ENCODE results near the gene NANOS1.
"Not testable (repeated sequence)": the region's sequence is repeated elsewhere in the genome, so short reads cannot be mapped to it uniquely, and the experiment has no call there.

The NANOS1 gene

DNA sequence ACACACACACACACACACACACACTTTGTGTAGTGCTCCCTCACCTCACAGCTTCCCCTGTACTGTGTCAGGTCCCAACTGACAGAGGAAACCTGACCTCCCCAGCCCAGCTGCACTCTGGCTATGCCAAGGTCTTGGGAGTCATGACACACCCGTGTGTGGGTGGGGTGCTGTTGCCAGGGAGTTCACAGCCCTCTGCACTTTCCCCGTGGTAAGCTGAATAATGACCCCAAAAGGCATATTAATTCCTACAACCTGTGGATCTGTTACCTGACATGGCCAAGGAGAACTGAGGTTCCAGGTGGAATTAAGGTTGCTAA is 8.9 kb upstream of the NANOS1 start:
- peak in 1 of 2 experiments; percentile 49 for DNase-seq

DNA sequence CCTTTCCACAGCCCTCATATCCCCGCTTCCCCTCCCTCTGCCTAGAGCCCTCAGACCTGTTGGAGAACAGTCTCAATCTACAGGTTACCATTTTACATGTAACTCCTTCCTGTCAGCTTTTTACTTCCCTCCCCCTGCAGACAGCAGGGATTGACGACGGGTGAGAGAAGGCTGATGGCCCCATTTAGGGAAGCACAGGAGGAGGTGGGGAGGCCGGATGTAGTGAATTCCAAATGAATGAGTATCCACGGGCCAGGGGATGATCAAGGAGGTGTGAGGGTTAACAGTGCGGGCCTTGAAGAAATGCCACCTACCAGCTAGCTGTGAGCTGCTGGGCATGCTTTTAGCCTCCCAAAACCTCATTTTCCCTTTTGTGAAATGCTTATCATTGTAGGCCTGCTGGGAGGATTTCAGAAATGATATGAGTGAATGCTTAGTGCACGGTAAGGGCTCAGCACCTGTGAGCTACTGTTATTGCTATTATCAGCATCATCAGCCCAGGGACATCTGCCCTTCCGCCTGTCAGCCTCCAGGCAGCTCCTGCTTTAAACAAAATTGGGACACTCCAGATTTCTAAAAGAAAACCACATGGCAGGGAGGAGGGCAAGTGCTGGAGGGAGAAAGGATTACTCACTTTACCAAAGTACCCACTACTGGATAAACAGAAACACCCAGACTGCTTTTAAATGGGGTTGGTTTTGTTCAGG is 6.5 kb upstream of the NANOS1 start:
- DNase-seq = no peak

DNA sequence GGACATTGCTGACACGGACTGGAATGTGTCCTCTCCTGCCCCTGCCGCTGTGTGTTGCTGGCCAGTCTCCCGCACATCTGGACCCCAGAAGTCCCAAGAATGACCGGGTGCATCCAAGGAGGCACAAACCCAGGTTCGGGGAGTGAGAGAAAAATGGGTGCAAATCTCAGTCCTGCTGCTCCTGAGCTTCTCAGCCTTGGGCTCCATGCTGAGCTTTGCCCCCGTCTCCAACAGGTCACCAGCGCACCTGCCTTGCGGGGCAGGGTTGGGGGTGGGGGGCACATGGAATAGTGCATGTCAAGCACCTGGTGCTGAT is 6.0 kb upstream of the NANOS1 start:
- DNase-seq = no peak

DNA sequence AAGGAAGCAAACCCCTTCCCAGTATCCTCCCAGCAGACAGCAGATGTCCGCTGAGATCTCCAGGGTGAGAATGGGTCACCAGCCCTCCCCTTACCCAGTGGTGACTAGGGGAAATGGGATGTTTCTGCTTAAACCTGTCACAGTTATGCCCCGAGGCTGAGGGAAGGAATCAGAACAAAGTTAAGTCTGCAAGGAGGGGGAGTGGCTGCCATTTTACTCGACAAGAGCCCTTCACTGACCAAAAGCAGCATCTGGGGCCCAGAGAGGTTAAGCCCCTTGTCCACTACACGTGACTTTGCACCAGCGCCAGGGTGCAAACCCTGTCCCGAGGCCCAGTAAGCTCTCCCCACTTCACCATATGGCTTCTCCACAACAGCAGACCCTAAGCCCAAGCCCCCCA is 4.6 kb upstream of the NANOS1 start:
- no peak for DNase-seq

DNA sequence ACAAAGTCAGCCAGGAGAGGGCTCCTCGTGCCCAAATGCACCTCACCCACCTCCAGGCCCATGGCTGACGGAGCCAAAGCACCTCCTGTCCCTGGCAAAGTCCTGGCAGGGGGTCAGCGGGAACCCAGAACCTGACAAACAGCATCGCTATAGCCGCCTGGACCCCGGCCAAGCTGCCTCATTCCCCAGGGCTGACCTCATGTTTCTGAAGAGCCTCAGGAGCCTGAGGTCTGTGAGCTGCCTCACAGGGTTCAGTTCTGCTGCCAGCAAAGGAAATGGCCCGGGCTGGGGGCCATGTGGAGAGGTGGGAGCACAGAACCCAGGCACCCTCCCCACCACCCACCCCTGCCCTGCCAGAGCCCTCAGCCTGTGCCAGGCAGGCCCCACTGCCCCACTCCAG is 4.2 kb upstream of the NANOS1 start:
- no peak for DNase-seq

DNA sequence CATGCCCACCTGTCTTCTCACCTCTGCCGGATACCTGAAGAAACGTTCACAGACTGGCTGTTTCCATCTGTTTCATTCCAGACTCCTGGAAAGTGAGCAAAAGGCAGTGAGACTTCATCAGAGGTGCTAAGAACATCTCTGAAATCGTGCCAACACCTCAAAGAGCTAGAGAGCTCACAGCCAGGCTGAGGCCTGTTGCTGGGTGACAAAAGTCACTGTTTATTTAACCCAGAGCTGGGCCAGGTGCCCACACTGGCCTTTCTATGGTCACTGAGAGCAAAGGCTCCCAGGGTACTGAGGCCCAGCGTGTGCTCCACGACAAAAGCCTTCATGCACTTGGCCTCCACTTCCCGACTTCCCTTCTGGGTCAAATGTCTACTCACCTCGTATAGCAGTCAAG is 3.7 kb upstream of the NANOS1 start:
- no peak for DNase-seq

DNA sequence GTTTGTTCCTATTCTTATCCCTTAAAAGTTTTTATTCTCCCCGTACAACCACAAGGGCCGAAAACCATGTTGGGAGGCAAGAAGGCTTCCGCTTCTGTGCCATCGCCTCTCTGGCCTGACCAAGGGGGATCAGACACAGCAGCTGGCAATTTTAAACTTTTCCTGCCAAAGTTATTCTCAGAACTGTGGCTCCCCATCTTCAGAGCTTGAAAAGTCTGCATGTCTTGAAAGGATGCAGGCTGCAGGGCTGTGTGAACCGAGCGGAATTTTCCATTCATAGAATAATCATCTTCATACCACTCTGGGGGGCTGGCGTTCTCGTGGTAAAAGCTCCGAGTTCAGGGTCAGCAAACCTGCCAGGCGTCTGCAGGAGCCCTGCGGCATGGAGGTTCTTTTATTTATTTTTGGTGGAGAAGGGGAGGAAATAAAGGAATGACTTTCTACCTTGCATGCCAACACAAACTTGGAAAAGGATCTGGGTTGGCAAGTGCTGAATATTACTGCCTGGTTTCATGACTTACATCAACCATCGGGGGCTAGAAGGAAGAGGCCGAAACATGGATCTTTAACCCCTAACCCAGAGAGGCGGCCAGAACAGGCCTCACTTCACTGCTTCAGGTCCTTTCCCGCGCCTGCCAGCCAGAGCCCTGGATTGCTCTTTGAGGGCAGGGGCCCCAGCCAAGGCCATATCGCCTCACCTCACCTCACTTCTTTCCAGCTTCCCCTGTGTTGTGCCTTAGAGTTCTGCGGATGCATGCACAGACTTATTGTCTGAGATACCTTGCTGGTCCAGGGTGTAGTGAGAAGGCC is 3.0 kb upstream of the NANOS1 start:
- no peak for DNase-seq

DNA sequence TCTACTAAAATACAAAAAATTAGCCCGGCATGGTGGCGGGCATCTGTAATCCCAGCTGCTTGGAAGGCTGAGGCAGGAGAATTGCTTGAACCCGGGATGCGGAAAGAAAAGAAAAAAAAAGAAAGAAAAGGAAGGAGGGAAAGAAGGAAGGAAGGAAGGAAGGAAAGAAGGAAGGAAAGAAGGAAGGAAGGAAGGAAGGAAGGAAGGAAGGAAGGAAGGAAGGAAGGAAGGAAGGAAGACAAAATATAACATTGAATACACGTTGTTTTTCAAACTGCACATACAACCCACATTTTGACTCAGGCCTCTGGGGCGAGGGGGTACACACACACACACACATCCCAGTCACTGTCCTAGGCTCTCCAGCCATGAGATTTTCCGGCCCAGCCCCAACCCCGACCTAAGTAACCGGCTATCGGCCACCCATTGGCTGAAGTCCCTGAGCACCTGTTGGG is 1.0 kb upstream of the NANOS1 start:
- not testable (repeated sequence) for DNase-seq

DNA sequence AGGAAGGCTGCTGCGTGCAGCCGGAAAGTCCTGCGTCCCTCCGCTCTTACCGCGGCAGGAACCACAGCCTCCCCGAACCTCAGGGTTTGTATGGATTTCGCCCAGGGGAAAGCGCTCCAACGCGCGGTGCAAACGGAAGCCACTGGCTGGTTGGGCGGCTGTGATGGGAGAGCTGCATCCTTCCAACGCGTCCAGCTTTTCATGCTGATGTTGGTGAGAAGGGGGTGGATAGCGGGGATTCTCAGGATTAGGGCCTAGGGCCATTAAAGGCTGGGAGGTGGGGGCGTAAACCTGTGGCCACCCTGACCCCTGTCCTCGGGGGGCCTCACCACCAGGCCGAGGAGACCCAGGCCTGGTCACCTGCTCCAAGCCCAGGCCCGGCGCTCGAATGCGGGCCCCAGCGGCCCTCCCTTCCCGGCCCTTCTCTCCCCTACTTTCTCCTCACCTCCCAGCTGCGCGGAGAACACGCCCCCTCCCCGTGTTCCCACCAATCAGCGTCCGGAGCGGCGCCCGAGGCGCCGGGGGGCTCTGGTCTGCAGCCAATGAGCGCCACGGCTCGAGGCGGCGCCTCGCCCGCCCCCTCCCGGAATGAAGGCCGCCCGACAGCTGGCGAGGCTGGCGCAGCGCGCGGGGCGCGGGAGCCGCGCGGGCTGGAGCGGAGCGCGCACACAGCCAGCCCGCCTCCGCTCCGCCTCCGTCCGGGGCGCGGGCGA is 458 bp upstream of the NANOS1 start:
- peak; percentile 85 to 87 for DNase-seq

DNA sequence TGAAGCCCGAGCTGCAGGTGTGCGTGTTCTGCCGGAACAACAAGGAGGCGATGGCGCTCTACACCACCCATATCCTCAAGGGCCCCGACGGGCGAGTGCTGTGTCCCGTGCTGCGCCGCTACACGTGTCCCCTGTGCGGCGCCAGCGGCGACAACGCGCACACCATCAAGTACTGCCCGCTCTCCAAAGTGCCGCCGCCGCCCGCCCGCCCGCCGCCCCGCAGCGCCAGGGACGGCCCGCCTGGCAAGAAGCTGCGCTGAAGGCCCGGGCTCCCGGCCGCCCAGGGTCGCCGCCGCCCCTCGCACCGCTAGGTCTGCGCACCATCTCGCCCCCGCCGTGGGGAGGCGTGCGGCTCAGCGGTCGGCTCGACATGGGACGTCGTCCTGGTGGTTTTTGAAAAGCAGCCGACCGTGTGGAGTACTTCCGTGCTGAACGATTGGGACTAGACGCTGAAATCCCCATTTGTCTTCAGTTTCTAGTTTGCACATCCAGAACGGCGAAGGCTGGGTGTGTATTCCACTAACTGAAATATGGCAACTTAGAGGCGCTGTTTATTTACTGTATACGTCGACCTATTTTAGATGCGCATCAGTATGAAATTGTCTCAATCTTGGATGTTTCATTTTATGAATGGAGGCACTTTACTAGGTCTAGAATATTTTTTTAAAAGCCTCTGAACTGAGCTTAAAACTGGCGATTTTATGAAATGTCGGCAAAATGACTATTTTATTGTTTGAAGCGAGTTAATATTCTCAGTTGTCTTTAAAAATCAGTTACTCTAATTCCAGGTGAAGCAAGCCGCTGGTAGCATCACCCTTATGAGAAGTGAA is 1.1 kb downstream of the NANOS1 start:
- DNase-seq = peak; percentile 65 to 73

DNA sequence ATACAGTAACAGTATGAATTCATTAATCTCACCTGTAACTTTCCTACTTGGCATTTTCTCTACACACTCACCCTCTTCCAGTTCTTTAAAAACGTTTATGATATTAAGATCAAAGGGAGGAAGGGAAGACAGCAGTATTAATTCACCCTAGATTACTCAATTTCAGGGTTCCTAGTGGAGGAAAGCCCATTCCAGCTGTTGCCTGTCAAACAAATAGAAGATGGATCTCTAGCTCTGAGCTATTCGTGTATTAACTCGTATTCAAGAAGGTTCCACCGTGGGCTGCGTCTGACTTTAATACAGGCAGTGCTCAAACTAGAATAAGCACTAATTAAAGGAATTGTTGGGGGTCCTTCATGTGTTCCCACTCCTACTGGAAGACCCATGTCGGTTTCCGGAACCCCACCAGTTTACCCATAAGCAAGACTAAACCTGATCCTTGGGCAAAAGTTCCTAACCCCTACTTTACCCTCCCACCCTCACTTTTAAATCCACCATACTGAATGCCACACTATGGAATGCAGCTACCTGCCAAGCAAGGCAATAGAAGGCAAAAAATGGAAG is 2.1 kb downstream of the NANOS1 start:
- no peak for DNase-seq

DNA sequence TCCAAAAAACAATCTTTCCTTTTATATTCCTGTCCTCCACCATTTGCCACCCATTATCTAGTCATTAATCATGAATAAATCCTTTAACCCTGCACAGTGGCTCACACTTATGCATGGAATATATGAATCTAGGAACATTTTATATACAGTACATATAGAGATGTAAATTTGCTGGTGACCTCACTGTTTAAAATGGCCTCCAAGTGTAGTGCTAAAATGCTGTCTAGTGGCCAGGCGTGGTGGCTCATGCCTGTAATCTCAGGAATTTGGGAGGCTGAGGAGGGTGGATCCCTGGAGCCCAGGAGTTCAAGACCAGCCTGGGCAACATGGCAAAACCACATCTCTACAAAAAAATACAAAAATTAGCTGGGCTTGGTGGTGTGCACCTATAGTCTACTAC is 9.6 kb downstream of the NANOS1 start:
- DNase-seq = no peak

DNA sequence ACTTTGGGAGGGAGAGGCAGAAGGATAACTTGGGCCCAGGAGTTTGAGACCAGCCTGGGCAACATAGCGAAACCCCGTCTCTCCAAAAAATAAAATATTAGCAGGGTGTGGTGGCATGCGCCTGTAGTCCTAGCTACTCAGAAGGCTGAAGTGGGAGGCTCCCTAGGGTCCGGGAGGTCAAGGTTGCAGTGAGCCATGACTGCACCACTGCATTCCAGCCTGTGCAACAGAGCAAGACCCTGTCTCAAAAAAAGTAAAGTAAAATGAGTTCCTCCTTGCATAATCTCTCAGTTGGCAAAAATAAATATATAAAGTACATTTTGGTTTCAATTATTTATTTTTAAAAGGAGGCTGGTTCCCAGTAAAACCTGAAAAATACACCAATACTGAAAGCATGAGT is 11.8 kb downstream of the NANOS1 start:
- no peak for DNase-seq

DNA sequence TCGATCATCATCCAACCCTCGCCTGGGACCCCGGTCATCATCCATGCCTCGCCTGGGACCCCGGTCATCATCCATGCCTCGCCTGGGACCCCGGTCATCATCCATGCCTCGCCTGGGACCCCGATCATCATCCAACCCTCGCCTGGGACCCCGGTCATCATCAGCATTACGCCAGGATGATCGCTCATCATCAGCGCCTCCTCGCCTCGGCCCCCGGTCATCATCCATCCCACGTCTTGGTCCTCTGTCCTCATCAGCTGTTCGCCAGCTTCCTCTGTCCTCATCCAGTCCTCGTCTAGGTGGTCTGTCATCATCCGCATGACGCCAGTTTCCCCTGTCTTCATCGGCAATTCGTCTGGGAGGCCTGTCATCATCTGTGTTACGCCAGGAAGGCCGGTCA is 12.7 kb downstream of the NANOS1 start:
- DNase-seq = no peak

DNA sequence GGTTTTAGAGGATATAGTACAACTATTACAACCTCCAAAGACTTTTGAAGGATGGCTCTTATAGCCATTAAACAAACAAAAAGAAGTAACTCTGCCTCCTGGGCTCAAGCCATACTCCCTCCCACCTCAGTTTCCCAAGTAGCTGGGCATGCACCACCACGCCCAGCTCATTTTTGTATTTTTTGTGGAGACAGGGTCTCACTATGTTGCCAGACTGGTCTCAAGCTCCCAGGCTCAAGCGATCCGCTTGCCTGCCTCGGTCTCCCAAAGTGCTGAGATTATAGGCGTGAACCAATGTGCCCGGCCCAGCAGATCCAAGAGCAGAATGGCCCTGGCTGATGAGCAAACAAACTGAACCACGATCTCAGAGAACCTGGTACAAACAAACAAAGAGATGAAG is 16.0 kb downstream of the NANOS1 start:
- DNase-seq = no peak

DNA sequence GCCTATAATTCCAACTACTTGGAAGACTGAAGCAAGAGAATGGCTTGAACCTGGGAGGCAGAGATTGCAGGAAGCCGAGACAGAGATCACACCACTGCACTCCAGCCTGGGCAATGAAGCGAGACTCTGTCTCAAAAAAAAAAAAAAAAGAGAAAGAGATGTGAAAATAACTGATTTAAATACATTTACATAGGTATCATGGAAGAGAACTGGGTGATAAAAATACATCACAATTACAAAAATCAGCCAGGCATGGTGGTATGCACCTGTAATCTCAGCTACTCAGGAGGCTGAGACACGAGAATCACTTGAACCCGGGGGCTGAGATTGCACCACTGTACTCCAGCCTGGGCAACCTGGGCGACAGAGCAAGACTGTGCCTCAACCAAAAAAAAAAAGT is 19.8 kb downstream of the NANOS1 start:
- no peak for DNase-seq

DNA sequence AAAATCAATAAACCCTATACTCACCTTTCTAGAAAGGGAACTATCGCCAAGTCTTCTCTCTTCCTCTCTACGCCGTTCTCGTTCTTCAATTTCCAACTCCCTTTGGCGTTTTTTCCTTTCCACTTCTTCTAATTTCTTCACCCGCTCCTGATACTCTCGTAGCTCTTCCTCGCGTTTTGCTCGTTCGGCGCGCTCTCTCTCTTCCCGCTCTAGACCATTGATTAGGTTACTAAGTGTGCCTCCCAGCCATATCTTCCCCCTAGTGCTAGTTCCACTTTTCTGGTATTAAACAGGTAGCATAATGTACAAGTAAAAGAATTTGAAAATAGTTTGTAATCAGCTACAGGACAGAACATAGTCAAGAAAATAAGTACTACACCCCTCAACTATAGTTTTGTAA is 20.3 kb downstream of the NANOS1 start:
- DNase-seq = no peak

DNA sequence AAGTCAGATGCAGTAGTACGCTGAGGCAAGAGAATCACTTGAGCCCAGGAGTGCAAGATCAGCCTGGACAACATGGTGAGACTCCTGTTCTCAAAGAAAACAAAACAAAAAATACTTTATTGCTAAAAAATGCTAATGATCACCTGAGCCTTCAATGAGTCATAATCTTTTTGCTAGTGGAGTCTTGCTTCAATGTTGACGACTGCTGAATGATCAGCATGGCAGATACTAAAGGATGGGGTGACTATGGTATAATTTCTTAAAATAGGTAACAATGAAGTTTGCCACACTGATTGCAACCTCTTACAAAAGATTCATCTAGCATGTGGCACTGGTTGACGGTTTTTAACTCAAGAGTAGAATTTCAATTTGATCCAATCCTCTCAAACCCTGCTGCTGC is 22.3 kb downstream of the NANOS1 start:
- no peak for DNase-seq

DNA sequence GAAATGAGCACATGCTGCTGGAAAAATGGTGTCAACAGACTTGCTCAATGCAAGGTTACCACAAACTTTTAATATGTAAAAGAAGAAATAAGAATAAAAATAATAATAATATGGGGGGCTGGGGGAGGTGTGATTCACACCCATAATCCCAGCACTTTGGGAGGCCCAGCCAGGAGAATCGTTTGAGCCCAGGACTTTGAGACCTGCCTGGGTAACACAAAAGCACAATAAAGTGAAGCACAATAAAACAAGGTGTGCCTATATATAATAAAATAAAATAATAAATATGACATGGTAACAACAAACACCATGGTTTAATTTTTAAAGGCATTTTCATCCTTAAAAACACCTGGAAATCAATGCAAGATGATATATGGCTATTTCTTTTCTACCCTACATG is 26.0 kb downstream of the NANOS1 start:
- no peak for DNase-seq

DNA sequence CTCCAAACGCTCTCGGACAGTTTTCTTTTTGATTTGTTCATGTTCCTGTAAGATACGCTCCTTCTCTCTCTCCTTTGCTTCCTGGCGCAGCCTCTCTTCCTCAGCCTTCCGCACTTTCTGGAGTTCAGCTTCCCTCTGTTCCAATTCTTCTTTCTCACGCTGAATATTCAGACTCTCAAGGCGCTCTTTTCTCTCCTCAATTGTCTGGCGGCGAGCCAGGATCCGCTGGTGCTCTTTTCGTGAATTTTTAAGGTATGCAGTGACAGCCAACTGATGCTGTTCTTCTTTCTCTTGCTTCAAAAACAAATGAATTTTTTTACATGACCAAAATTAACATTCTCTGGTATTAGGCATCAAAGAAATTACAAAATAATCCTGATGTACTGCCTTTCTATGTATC is 28.5 kb downstream of the NANOS1 start:
- no peak for DNase-seq

DNA sequence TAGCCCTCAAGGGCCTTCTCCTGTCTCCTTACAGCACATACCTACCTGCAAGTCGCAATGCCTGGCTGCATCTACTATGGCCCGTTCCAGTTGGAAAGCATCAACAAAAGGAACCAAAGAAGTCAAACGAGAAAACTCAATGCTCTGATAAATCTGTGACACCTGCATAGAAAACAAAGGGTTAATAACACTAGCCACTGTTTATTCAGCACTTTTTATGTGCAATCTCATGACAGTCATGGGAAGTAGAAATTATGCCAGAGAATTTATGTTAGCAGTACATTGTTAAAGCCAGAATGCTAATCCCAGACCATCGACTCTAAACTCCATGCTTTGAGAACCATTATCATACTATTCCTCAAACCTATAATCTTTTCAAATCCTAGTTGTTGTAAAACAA is 30.0 kb downstream of the NANOS1 start:
- no peak for DNase-seq

DNA sequence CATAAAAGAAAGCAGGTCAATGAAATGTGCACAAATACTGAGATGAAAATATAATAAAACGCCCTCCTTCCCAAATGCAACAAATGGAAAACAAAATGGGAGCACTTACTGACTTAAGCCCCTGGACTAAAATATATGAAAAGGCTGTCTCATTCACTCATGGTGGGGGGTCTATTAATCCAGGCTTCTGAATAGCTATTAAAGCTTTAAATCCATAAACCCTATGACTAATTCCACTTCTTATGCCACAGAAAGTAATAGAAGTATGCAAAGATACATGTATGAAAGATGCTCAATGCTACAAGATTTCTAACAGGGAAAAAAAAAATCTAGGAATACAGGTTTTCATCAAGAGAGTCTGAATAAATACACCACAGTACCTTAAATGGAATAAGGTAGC is 30.6 kb downstream of the NANOS1 start:
- DNase-seq = no peak

DNA sequence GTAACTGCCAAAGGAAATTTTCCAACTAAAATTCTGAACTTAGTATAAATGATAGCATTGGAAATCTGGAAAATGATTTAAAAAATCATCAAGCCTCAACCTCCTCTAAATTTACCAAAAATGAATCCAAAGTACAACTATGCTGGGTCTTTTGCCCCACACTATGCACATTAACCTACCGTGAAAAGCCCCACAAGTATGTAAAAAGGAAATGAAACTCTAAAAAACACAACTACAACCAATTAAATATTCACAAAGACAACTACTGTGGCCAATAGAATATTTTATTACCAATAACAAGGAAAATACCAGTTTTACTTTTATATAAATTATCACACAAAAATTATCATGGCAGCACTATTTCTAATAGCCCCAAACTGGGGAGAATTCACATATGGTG is 31.8 kb downstream of the NANOS1 start:
- no peak for DNase-seq

Data from activated T-cell treated with anti-CD3 and anti-CD28 coated beads, Interleukin-2, amount 50 U/mL, for 48 hours (primary cell).